Breast epithelium (tissue), 3 donors: Measurements from ENCODE around the gene CTRL.

Experiments used
- CTCF ChIP-seq, 3 donors: fragments of 450-650 bp; IDR thresholded peaks; one replicate each; pipeline ENCODE4 v1.5.1; 2016 to 2017; ENCODE audit warnings: antibody characterized with exemption in 3 of 3, mild to moderate bottlenecking in 3 of 3, moderate library complexity in 3 of 3
- POLR2A ChIP-seq: fragments of 450-650 bp; IDR thresholded peaks from one replicate; pipeline ENCODE4 v1.6.1; 2016; ENCODE audit warnings: antibody characterized with exemption, mild to moderate bottlenecking, moderate library complexity

GRCh38 chr16:67966549-67967182 lies 35.0 kb upstream of the CTRL start:
- TF ChIP-seq CTCF (IDR thresholded peaks at IDR 0.05) (no peak), POLR2A (no peak)
